Measurements from ENCODE around the gene ANGPT4. TPM values are rescaled to one million over a fixed set of nuclear protein-coding genes. Genes with fewer than 3 reads are reported as not detected.
A peak's percentile ranks its signal among the peaks of the same experiment; 100 is the strongest.

ANGPT4 gene
- total RNA-seq, 1 donor from 2014 or later, result not detected

- H3K4me1 Mint-ChIP-seq, result peaks cover 55% of the 10 kb centered on the region
Observed at GRCh38 chr20:844473-845225, 71.5 kb downstream of the ANGPT4 start.

GRCh38 chr20:843912-844311 lies 72.2 kb downstream of the ANGPT4 start:
- H3K4me3 Mint-ChIP-seq, result no peak overlapping the region
- H3K27me3 Mint-ChIP-seq, result no peaks in the 10 kb centered on the region
- no peak overlapping the region for H3K27ac Mint-ChIP-seq
- DNase-seq (no peak), ATAC-seq (ENCODE audit: low read depth) (no peak)
- POLR2A ChIA-PET, result interaction anchor here (0.6 to 7.1 kb wide), 4 partner anchors 8 to 483 kb away, joined by 3 to 50 read pairs (median 4); partner anchors contain the start of gene FAM110A
- no peaks in the 10 kb centered on the region for H3K9me3 Mint-ChIP-seq
- CTCF ChIA-PET, result no interaction called here
- no peak for TF ChIP-seq CTCF (IDR thresholded peaks at IDR 0.05)
- intact Hi-C loops (cut with micrococcal nuclease), result loop anchor here (1.0 to 10.0 kb wide), 4 partner anchors 11 to 551 kb away; partner anchors contain the start of genes FAM110A, FKBP1A, PSMF1 and RAD21L1
- H3K4me1 Mint-ChIP-seq, result peaks cover 55% of the 10 kb centered on the region
- peaks cover 2% of the 10 kb centered on the region for H3K36me3 Mint-ChIP-seq (ENCODE audit: low read depth)

More at GRCh38 chr20:844473-845225, 71.5 kb downstream of the ANGPT4 start:
- Mint-ChIP-seq H3K36me3 (ENCODE audit: low read depth) (peaks cover 2% of the 10 kb centered on the region), H3K27me3 (no peaks in the 10 kb centered on the region), H3K4me3 (peak overlapping the region; percentile 87), H3K9me3 (no peaks in the 10 kb centered on the region), H3K27ac (peak overlapping the region; percentile 41)
- DNase-seq (peak; percentile 64), ATAC-seq (ENCODE audit: low read depth) (peak; percentile 98)
- intact Hi-C loops (cut with micrococcal nuclease), result loop anchor here (1.0 to 10.0 kb wide), 5 partner anchors 11 to 550 kb away; partner anchors contain the start of genes FAM110A, FKBP1A, PSMF1 and RAD21L1
- TF ChIP-seq CTCF (IDR thresholded peaks at IDR 0.05), result no peak
- ChIA-PET POLR2A (interaction anchor here (0.6 to 7.1 kb wide), 5 partner anchors 9 to 483 kb away, joined by 3 to 50 read pairs (median 4); partner anchors contain the start of gene FAM110A), CTCF (no interaction called here)

- DNase-seq, result no peak
- intact Hi-C loops (cut with micrococcal nuclease), result loop anchor here (5.0 to 10.0 kb wide), 2 partner anchors 385 to 552 kb away; partner anchors contain the start of genes FKBP1A and RAD21L1
Observed at GRCh38 chr20:842547-842940, 73.6 kb downstream of the ANGPT4 start.

GRCh38 chr20:841568-842546 lies 74.3 kb downstream of the ANGPT4 start:
- ATAC-seq (ENCODE audit: low read depth) (no peak), DNase-seq (no peak)
- POLR2A ChIA-PET, result interaction anchor here (7.1 kb wide), 1 partner anchor 9 kb away, joined by 50 read pairs; the partner anchor contains the start of gene FAM110A
- Mint-ChIP-seq H3K27ac (no peak overlapping the region), H3K27me3 (no peaks in the 10 kb centered on the region), H3K9me3 (no peaks in the 10 kb centered on the region), H3K4me1 (peaks cover 56% of the 10 kb centered on the region), H3K36me3 (ENCODE audit: low read depth) (peaks cover 11% of the 10 kb centered on the region), H3K4me3 (peak overlapping the region; percentile 62)
- CTCF ChIA-PET, result no interaction called here
- intact Hi-C loops (cut with micrococcal nuclease), result loop anchor here (5.0 to 10.0 kb wide), 2 partner anchors 385 to 553 kb away; partner anchors contain the start of genes FKBP1A and RAD21L1
- no peak for TF ChIP-seq CTCF (IDR thresholded peaks at IDR 0.05)

More at GRCh38 chr20:842547-842940, 73.6 kb downstream of the ANGPT4 start:
- Mint-ChIP-seq H3K27me3 (no peaks in the 10 kb centered on the region), H3K9me3 (no peaks in the 10 kb centered on the region), H3K27ac (no peak overlapping the region), H3K4me3 (no peak overlapping the region), H3K4me1 (peaks cover 57% of the 10 kb centered on the region), H3K36me3 (ENCODE audit: low read depth) (peaks cover 8% of the 10 kb centered on the region)
- TF ChIP-seq CTCF (IDR thresholded peaks at IDR 0.05), result no peak
- ChIA-PET POLR2A (interaction anchor here (7.1 kb wide), 1 partner anchor 9 kb away, joined by 50 read pairs; the partner anchor contains the start of gene FAM110A), CTCF (interaction anchor here (0.7 kb wide), 1 partner anchor 24 kb away, joined by 3 read pairs; no protein-coding TSS in a partner anchor)
- ATAC-seq (ENCODE audit: low read depth), result no peak
